CD4-positive, alpha-beta T cell treated with Interleukin-15 for 1 hour (primary cell): ENCODE results near the gene RRH.
"Not testable (repeated sequence)": the region's sequence is repeated elsewhere in the genome, so short reads cannot be mapped to it uniquely, and the experiment has no call there.

ENCODE experiments used
- DNase-seq: peaks from one replicate; pipeline ENCODE4 v3.0.0-alpha.2; 2020

Gene RRH

DNA sequence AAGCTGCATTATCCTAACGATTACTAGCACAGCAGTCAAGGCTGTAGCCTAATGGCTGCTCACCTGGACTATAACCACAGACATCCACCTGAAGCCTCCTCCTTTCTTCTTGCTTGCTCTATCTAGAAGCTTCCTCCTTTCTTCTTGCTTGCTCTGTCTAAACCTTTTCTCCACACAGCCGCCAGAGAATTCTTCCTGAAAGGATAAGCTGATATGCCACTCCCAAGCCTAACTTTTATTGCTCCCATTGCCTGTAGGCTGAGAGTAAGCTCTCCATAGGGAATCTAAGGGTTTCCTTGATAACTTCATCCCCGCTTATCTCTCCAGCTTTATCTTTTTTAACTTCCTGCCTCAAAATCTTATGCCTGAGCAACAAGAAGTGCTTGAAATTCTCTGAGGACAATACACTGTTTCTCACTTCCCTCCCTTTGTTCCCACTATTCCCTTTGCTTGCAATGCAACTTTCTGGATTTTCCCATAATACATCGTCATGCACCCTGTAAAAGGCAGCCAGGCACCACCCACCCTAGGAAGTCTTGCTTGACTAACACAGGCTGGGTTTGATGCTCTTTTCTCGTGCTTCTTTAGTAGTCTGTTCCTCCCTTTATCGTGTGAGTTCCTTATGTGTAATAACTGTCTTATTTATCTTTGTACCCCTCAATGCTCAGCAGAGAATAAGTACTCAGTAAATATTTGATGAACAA is 18.8 kb downstream of the RRH start:
- DNase-seq = no peak

GRCh38 chr4:109847896-109848442 is 20.2 kb downstream of the RRH start, which contains the start of gene LRIT3:
Gene LRIT3, plus strand, starts transcription at chr4:109848107. Its CDS starts 95 bp downstream, at chr4:109848202.
- no peak for DNase-seq

- no peak for DNase-seq
Observed at GRCh38 chr4:109848501-109848900, 20.7 kb downstream of the RRH start.

GRCh38 chr4:109850601-109851000 is 22.8 kb downstream of the RRH start:
- DNase-seq = no peak

- not testable (repeated sequence) for DNase-seq
Observed at GRCh38 chr4:109859426-109860300, 31.9 kb downstream of the RRH start.

DNA sequence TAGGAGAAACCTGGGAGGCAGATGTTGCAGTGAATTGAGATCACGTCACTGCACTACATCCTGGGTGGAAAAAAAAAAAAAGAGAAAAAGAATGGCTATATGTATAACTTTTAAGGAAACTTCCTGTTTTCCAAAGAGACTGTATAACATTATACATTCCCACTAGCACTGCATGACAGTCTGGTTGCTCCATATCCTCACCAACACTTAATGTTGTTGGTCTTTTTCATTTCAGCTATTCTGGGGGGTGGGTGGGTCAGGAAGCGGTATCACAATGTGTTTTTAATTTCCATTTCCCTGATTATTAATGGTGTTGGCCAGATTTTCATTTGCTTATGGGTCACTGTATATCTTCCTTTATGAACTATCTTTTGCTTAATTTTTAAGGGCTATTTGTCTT is 33.5 kb downstream of the RRH start:
- DNase-seq = no peak

- DNase-seq = no peak
Observed at GRCh38 chr4:109861916-109862511, 34.2 kb downstream of the RRH start.

- DNase-seq = no peak
Observed at GRCh38 chr4:109864134-109864533, 36.4 kb downstream of the RRH start.

DNA sequence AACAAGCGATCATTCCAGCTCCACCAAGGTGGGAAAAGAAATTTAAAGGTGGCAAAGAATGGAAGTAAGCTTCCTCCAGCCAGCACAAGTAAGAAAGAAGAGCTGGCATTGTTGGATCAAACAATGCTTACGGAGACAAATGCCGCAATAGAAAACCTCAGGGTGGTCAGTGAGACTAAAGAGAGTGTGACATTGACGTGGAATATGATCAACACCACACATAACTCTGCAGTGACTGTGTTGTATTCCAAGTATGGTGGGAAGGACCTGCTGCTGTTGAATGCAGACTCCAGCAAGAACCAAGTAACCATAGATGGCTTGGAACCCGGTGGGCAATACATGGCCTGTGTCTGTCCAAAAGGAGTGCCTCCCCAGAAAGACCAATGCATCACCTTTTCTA is 42.3 kb downstream of the RRH start:
- DNase-seq = no peak

DNA sequence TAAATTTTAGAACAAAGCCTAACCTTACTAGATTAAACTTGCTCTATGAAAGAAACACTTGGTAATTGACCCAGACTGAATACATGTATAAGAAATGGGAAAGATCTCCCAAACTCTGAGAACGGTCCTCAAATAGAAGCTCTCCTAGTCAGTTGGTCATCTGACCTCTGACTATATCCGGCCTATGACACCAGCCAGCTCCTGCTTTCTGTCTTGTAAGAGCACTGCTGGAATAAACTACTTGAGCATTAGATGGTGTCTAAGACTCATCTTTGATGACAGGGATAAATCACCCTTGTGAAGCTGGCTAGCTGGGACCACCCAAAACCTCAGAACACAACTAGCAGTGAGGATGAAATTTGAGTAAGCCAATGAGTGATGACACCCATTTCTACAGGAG is 44.3 kb downstream of the RRH start:
- no peak for DNase-seq

- DNase-seq = no peak
Observed at GRCh38 chr4:109872950-109873656, 45.3 kb downstream of the RRH start.

DNA sequence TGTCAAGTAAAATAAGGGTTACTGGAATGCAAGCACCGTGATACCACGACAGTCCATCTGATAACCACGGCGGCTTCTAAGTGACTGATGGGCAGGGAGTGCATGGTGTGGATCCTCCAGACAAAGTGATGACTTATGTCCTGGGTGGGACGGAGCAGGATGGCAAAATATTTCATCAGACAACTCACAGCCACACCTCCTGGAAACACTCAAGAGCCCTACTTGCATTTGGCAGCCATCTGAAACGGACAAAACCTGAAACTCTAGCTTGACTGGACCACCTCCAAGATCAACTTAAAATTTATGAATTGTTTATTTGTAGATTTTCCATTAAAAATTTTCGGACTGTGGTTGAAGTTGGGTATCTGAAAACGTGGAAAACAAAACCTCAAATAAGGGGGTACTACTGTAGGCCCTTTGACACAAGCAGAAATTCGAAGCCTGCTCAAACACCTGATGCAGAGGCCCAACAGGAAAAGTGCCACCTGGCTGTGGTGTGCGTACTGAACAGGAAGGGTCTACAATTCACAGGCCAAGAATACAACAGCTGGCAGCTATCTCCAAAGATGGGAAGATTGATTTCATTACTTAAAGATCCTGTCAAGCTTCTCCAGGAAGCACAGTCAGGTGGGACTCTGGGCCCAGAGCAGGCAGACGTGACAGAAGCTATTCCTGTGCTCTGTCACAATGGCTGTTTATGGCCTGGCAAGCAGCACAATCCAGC is 46.2 kb downstream of the RRH start:
- DNase-seq = no peak

GRCh38 chr4:109875106-109875505 is 47.3 kb downstream of the RRH start:
- DNase-seq = no peak

- not testable (repeated sequence) for DNase-seq
Observed at GRCh38 chr4:109875553-109875952, 47.8 kb downstream of the RRH start.

GRCh38 chr4:109876634-109877265 is 49.0 kb downstream of the RRH start:
- DNase-seq = no peak

- DNase-seq = no peak
Observed at GRCh38 chr4:109877400-109877799, 49.6 kb downstream of the RRH start.

GRCh38 chr4:109878355-109878754 is 50.6 kb downstream of the RRH start:
- no peak for DNase-seq

DNA sequence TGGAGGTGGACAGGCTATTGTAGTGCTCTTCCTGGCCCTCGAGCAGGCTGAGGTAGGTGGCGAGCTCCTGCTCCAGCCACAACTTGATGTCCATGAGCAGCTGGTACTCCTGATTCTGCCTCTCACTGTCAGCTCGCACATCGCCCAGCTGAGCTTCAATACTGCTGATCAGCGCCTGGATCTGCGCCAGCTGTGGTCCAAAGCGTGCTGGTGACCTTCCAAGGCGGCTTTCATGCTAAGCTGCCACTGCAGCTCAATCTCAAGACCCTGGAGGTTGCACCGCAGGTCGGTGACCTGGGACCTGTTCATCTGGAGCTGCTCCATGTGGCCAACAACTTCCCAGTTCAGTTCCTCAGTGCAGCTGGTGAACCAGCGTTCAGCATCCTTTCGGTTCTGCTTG is 51.3 kb downstream of the RRH start:
- no peak for DNase-seq

- DNase-seq = no peak
Observed at GRCh38 chr4:109879636-109880314, 52.0 kb downstream of the RRH start.

GRCh38 chr4:109886303-109886702 is 58.5 kb downstream of the RRH start:
- DNase-seq = no peak

- no peak for DNase-seq
Observed at GRCh38 chr4:109887071-109887470, 59.3 kb downstream of the RRH start.
